ENCODE results near the gene HEXB.

GRCh38 chr5:74657165-74657564 lies 27.9 kb upstream of the HEXB start:
- TF ChIP-seq CTCF (IDR thresholded peaks at IDR 0.05) (no peak), POLR2A (IDR thresholded peaks at IDR 0.05) (no peak)
